Stimulated activated CD4-positive, alpha-beta T cell treated with anti-CD3 and anti-CD28 coated beads, Interleukin-4, amount 100 ng/mL, for 24 hours (primary cell): ENCODE measurements around the gene TPGS2.
"Not testable (repeated sequence)": the region's sequence is repeated elsewhere in the genome, so short reads cannot be mapped to it uniquely, and the experiment has no call there.

Source experiments
- DNase-seq: peaks from one replicate; pipeline ENCODE4 v3.0.0-alpha.2; 2020

Gene TPGS2

GRCh38 chr18:36771245-36771644 is 57.6 kb downstream of the TPGS2 start:
- no peak for DNase-seq

DNA sequence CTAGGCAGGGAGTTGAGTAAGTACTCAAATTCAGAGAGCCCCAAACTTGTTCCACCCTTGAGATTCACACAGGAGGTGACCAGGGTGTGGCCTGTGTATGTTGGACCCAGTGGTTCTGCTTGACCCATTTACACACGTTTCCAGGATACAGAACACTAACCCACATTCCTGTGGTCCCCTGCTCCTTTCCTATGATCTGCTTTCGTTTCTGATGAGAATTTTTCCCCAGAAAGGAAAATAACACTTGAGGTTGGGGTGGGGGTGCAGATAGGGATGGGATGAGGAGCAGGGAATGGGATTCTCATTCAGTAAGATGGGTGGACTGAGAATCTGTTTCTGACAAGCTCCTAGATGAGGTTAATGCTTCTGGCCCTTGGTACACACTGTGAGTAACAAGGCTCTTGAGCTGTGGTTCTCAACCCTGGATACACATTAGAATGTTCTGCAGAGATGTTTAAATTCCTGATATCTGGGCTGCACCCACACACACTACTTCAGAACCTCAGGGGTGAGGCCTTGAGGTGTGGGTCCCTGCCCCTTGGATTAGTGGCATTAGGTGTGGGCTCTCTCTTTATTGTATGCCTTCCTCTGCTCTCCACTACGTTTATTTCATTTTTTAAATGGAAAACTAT is 58.4 kb downstream of the TPGS2 start:
- no peak for DNase-seq

- DNase-seq: no peak
Measured at GRCh38 chr18:36769611-36770314, 59.0 kb downstream of the TPGS2 start.

- no peak for DNase-seq
Measured at GRCh38 chr18:36769172-36769571, 59.6 kb downstream of the TPGS2 start.

GRCh38 chr18:36766836-36767235 is 62.0 kb downstream of the TPGS2 start:
- no peak for DNase-seq

DNA sequence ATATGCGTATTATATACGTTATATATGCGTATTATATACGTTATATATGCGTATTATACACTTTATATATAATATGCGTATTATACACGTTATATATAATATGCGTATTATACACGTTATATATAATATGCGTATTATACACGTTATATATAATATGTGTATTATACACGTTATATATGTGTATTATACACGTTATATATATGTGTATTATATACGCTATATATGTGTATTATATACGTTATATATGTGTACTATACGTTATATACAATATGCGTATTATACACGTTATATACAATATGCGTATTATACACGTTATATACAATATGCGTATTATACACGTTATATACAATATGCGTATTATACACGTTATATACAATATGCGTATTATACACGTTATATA is 65.8 kb downstream of the TPGS2 start:
- not testable (repeated sequence) for DNase-seq

DNA sequence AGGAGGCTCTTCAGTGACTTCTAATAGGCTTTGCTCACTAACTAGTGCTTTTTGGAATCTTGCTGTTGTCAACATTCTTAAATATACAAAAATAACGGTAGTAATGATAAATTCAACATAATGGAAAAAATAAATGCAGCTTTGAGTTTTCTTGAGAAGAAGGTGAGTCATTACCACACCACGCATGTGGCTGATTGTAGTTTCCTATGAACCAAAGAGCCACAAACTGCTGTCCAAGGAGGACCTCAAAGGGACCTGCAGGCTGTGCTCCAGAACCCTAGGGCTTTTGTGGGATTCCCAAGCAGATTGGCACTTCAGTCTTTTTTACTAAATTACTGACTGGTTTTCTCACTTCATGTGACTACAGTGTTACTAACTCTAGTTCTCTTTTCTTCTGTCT is 66.7 kb downstream of the TPGS2 start:
- no peak for DNase-seq

DNA sequence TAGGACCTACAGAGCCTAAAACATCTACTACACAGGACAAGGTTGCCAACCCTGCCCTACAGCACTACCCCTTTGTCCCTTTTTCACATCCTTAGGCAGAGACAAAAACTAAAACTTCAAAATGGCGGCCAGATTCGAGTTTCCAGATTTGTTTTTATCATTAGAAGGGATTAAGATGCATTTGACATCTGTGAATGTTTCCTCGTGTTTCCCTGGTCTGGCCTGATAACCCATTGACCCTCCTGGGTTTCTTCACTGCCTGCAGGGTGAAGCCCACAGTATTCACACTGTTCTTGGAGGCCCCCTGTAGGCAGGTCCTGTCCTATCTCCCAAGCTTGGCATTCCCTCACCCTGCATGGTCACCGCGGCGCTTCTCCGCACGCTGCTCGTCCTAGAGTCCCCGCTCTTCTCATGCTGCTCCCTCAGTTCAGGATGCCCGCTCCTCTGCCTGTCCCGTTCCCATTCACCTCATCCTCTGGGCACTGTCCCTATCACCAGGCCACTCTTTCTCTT is 67.6 kb downstream of the TPGS2 start:
- DNase-seq: no peak

- DNase-seq: no peak
Measured at GRCh38 chr18:36760598-36760997, 68.2 kb downstream of the TPGS2 start.

- no peak for DNase-seq
Measured at GRCh38 chr18:36759167-36759776, 69.5 kb downstream of the TPGS2 start.

DNA sequence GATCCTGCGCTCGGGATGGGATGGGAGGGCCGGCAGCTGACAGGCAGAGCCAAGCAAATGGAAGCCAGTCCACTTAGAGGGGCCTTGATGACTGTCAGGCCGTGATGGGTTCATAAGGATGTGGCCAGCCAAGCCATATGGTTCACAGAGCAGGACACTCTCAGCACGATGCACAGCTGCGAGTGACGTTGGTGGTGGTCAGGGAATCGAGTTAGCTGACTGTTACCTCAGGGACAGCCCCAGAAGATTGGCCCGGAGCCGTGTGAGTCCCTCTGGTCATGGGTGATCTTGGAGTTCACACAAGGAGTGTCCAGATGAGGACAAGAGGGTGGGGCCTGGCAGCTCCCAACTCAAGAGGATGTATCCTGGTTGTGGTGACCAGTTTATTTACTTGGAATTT is 70.2 kb downstream of the TPGS2 start:
- DNase-seq: no peak

DNA sequence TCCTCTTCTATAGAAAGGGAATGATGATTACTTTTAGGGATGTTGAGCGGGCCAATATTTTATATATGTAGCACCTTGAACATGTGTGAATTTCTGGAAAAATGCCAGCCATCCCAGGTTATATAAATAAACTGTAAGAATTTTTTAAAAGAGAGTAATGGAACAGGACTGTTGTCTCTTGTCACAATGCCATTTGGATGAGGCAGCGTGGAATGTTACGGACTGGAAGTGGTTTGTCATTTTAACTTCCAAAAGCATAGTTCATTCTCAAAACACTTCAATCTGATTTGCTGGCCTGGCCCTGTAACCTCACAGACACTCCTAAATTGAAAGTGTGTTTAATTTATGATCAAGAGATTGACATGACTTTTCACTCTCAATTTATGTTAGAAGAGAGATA is 70.8 kb downstream of the TPGS2 start:
- DNase-seq: no peak

- no peak for DNase-seq
Measured at GRCh38 chr18:36757081-36757480, 71.7 kb downstream of the TPGS2 start.

GRCh38 chr18:36756242-36756641 is 72.6 kb downstream of the TPGS2 start:
- DNase-seq: no peak

DNA sequence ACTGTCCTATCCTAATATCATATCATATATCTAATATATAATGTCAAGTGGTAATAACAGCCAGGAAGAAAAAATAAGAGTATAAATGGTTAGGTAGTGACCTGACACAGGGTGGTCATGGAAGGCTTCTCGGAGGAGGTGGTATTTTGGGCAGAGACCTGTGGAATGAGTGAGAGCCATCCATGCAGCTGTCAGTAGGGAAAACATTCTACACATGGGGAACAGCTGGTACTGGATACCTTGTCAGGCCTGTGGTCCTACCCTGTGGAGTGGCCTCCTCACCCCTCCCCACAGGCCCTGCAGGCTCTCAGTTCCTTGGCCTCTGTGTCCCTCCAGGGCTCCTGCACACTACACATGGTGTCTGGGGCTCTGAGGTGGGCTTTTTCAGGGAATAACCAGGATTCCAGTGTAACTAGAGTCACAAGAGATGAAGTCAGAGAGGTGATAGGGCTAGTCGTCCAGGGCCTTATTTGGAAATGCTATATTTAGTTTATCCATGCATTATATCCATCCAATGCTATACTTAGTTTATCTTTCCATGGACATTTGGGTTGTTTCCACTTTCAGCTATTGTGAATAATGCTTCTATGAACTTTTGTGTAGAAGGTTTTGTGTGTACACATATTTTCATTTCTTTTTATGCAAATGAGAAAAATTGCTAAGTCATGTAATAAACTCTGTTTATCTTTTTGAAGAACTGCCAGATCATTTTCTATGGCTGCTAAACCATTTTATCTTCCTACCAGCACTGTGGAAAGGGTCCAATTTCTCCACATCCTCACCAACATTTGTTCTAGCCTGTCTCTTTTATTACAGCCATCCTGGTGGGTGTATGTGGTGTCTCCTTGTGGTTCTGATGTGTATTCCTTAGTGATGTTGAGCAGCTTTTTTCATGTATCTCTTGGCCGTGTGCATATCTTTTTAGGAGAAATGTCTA is 75.6 kb downstream of the TPGS2 start:
- DNase-seq: no peak

- DNase-seq: no peak
Measured at GRCh38 chr18:36745219-36745975, 83.4 kb downstream of the TPGS2 start.

DNA sequence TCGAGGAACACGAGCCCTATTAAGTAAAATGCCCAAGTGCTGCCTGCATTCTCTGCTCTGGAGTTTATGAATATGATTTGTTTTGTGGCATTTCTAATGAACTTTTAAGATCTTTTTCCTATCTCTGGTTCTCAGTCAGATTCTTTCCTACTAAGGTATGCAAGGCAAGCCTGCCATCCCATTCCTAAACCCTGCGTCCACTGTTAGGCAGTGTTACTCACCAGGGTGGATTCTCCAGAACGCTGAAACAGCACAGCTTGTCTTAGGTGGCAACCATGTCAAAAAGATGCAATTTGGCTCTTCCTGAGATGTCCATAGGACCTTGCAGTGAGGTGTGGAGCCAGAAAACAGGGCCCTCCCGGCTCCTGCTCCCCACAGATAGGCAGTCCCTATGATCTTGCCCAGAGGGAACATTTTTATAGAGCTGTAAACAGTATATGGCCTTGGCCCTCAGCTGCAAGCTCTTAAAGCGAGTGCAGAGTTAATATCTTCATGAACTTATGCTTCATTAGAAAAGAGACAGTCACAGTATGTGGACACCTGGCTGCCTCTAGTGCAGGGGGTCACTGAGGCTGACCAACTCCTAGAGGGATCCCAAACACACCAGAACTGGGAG is 84.4 kb downstream of the TPGS2 start:
- DNase-seq: no peak
